NCI-H345 treated with DMSO at 0.1 percent for 48 hours (cell line): Measurements from ENCODE around the gene RAP1GAP.

Source experiments
- DNase-seq: peaks from one replicate; lab custom pipeline; 2025; ENCODE audit not compliant: unreplicated experiment; lab: John Stamatoyannopoulos, UW

Gene RAP1GAP

GRCh38 chr1:21669258-21670058, at the start of gene RAP1GAP:
Gene RAP1GAP, minus strand, starts transcription at chr1:21669357. Its CDS starts 49,325 bp downstream, at chr1:21620032.
- DNase-seq: no peak

GRCh38 chr1:21716169-21716568, 47.0 kb upstream of the RAP1GAP start:
- DNase-seq: no peak

GRCh38 chr1:21707891-21708290, 38.7 kb upstream of the RAP1GAP start:
- DNase-seq: no peak

- no peak for DNase-seq
Observed at GRCh38 chr1:21707086-21707840, 38.1 kb upstream of the RAP1GAP start.

GRCh38 chr1:21706151-21706835, 37.1 kb upstream of the RAP1GAP start:
- DNase-seq: no peak

- DNase-seq: no peak
Observed at GRCh38 chr1:21705303-21705980, 36.3 kb upstream of the RAP1GAP start.

GRCh38 chr1:21704145-21704544, 35.0 kb upstream of the RAP1GAP start:
- no peak for DNase-seq

- peak; percentile 5 for DNase-seq
Observed at GRCh38 chr1:21703318-21703963, 34.3 kb upstream of the RAP1GAP start.

- no peak for DNase-seq
Observed at GRCh38 chr1:21702780-21703179, 33.6 kb upstream of the RAP1GAP start.

GRCh38 chr1:21701401-21701800, 32.2 kb upstream of the RAP1GAP start:
- DNase-seq: no peak

- no peak for DNase-seq
Observed at GRCh38 chr1:21700094-21700493, 30.9 kb upstream of the RAP1GAP start.

- DNase-seq: no peak
Observed at GRCh38 chr1:21696931-21697330, 27.8 kb upstream of the RAP1GAP start.

GRCh38 chr1:21693732-21694131, 24.6 kb upstream of the RAP1GAP start:
- DNase-seq: no peak

- no peak for DNase-seq
Observed at GRCh38 chr1:21691739-21692138, 22.6 kb upstream of the RAP1GAP start.

GRCh38 chr1:21689661-21690372, 20.7 kb upstream of the RAP1GAP start:
- no peak for DNase-seq

GRCh38 chr1:21687081-21687529, 17.9 kb upstream of the RAP1GAP start:
- no peak for DNase-seq

- no peak for DNase-seq
Observed at GRCh38 chr1:21685946-21686678, 17.0 kb upstream of the RAP1GAP start.

GRCh38 chr1:21681426-21681825, 12.3 kb upstream of the RAP1GAP start:
- no peak for DNase-seq

GRCh38 chr1:21680918-21681317, 11.8 kb upstream of the RAP1GAP start:
- no peak for DNase-seq
